DOHH2 (cell line): ENCODE data around the gene C1QB.

Source experiments
- H3F3A ChIP-seq: fragments of 200-600 bp; sonication (generic), shearing (Covaris generic); 2 replicates; pipeline ENCODE4 v1.6.0; 2016; ENCODE audit warnings: antibody characterized with exemption, mild to moderate bottlenecking; ENCODE audit not compliant: control insufficient read depth, insufficient read depth
- H3K27ac ChIP-seq: fragments of 200-600 bp; sonication (generic); 2 replicates; pipeline ENCODE4 v1.5.1; 2014; ENCODE audit warnings: low read depth, mild to moderate bottlenecking, low read length, moderate library complexity
- H3K27me3 ChIP-seq: fragments of 200-600 bp; sonication (generic); 2 replicates; pipeline ENCODE4 v1.6.1; 2014; ENCODE audit warnings: mild to moderate bottlenecking, low read length, mixed read lengths; ENCODE audit not compliant: control insufficient read depth
- H3K36me3 ChIP-seq: fragments of 200-600 bp; sonication (generic); 2 replicates; pipeline ENCODE4 v1.6.1; 2014; ENCODE audit warnings: mild to moderate bottlenecking, low read length, moderate library complexity, mixed read lengths; ENCODE audit not compliant: control insufficient read depth
- H3K4me1 ChIP-seq: fragments of 200-600 bp; sonication (generic); 2 replicates; pipeline ENCODE4 v1.6.1; 2014; ENCODE audit warnings: mild to moderate bottlenecking, low read length, mixed read lengths; ENCODE audit not compliant: control insufficient read depth
- H3K4me2 ChIP-seq: fragments of 200-600 bp; sonication (generic); 2 replicates; pipeline ENCODE4 v1.6.0; 2014; ENCODE audit warnings: mild to moderate bottlenecking, low read length, moderate library complexity
- H3K4me3 ChIP-seq: fragments of 200-600 bp; sonication (generic); 2 replicates; pipeline ENCODE4 v1.5.1; 2014; ENCODE audit warnings: mild to moderate bottlenecking, low read length, mixed read lengths
- H3K79me2 ChIP-seq: fragments of 200-600 bp; sonication (generic); 2 replicates; pipeline ENCODE4 v1.6.1; 2014; ENCODE audit warnings: mild to moderate bottlenecking, low read length, mixed read lengths; ENCODE audit not compliant: control insufficient read depth
- H3K9me2 ChIP-seq: fragments of 200-600 bp; sonication (generic); replicated peaks from 2 replicates; pipeline ENCODE4 v1.6.1; 2014; ENCODE audit warnings: mild to moderate bottlenecking, low read length, mixed read lengths; ENCODE audit not compliant: control insufficient read depth
- H3K9me3 ChIP-seq: fragments of 200-600 bp; sonication (generic); 2 replicates; pipeline ENCODE4 v1.6.1; 2014; ENCODE audit warnings: antibody characterized with exemption, low read length, mixed read lengths; ENCODE audit not compliant: control insufficient read depth, insufficient read depth
- H4K20me1 ChIP-seq: fragments of 200-600 bp; sonication (generic); 2 replicates; pipeline ENCODE4 v1.6.0; 2014; ENCODE audit warnings: low read depth, mild to moderate bottlenecking, antibody characterized with exemption, low read length, moderate library complexity; ENCODE audit not compliant: control insufficient read depth, insufficient read depth
- CTCF ChIP-seq: fragments of 200-600 bp; sonication (generic); IDR thresholded peaks from one replicate; pipeline ENCODE4 v1.5.1; 2014; ENCODE audit warnings: antibody characterized with exemption, mild to moderate bottlenecking, low read depth, low read length; ENCODE audit not compliant: poor library complexity, severe bottlenecking
- EZH2phosphoT487 ChIP-seq: fragments of 200-600 bp; sonication (generic); IDR thresholded peaks from 2 replicates; pipeline ENCODE4 v1.6.1; 2017; ENCODE audit warnings: borderline replicate concordance, mild to moderate bottlenecking, antibody characterized with exemption, low read length, moderate library complexity, mixed read lengths

Gene C1QB

GRCh38 chr1:22699681-22700520, 46.9 kb downstream of the C1QB start:
- H3K4me3 ChIP-seq = no peak overlapping the region
- no peaks in the 10 kb centered on the region for H4K20me1 ChIP-seq
- H3K4me1 ChIP-seq = no peaks in the 10 kb centered on the region
- no peaks in the 10 kb centered on the region for H3K79me2 ChIP-seq
- no peak overlapping the region for H3K4me2 ChIP-seq
- H3K27me3 ChIP-seq = no peaks in the 10 kb centered on the region; the same call in 1 of the 2 replicates
- TF ChIP-seq CTCF (no peak), EZH2phosphoT487 (no peak)
- no peaks in the 10 kb centered on the region for H3F3A ChIP-seq
- no peaks in the 10 kb centered on the region for H3K9me3 ChIP-seq
- no peak overlapping the region for H3K27ac ChIP-seq
- no peaks in the 10 kb centered on the region for H3K9me2 ChIP-seq
- H3K36me3 ChIP-seq = no peaks in the 10 kb centered on the region

- no peaks in the 10 kb centered on the region for H3K9me3 ChIP-seq
- no peaks in the 10 kb centered on the region for H3F3A ChIP-seq
- H3K27me3 ChIP-seq = no peaks in the 10 kb centered on the region; the same call in 1 of the 2 replicates
- no peak overlapping the region for H3K4me2 ChIP-seq
- H4K20me1 ChIP-seq = no peaks in the 10 kb centered on the region
- no peak overlapping the region for H3K27ac ChIP-seq
- no peaks in the 10 kb centered on the region for H3K4me1 ChIP-seq
- H3K79me2 ChIP-seq = no peaks in the 10 kb centered on the region
- no peaks in the 10 kb centered on the region for H3K36me3 ChIP-seq
- no peak overlapping the region for H3K4me3 ChIP-seq
- TF ChIP-seq EZH2phosphoT487 (no peak), CTCF (no peak)
- no peaks in the 10 kb centered on the region for H3K9me2 ChIP-seq
These were observed 49.5 kb downstream of the C1QB start for GRCh38 chr1:22702296-22703085.

GRCh38 chr1:22704440-22705067, 51.5 kb downstream of the C1QB start:
- no peaks in the 10 kb centered on the region for H3K9me2 ChIP-seq
- H3K4me2 ChIP-seq = no peak overlapping the region
- no peaks in the 10 kb centered on the region for H3K36me3 ChIP-seq
- peaks cover 4% of the 10 kb centered on the region for H3K27me3 ChIP-seq
- TF ChIP-seq EZH2phosphoT487 (no peak), CTCF (peak; percentile 83)
- no peaks in the 10 kb centered on the region for H4K20me1 ChIP-seq
- H3K27ac ChIP-seq = no peak overlapping the region
- no peaks in the 10 kb centered on the region for H3K9me3 ChIP-seq
- no peaks in the 10 kb centered on the region for H3F3A ChIP-seq
- peaks cover 9% of the 10 kb centered on the region for H3K4me1 ChIP-seq
- no peaks in the 10 kb centered on the region for H3K79me2 ChIP-seq
- no peak overlapping the region for H3K4me3 ChIP-seq
